HG03025 (cell line): ENCODE results near the gene CRTC1.
"Not testable (repeated sequence)": the region's sequence is repeated elsewhere in the genome, so short reads cannot be mapped to it uniquely, and the experiment has no call there.

Experiments used
- ATAC-seq: cut with Tn5 transposase; IDR thresholded peaks from one replicate; pipeline ENCODE4 v1.9.1; 2021; ENCODE audit warnings: mild to moderate bottlenecking, moderate library complexity; ENCODE audit not compliant: unreplicated experiment, low FRiP score

Gene CRTC1

GRCh38 chr19:18719541-18719940 lies 36.1 kb downstream of the CRTC1 start:
- ATAC-seq: no peak

- ATAC-seq: no peak
Measured at GRCh38 chr19:18723871-18724377, 40.4 kb downstream of the CRTC1 start.

DNA sequence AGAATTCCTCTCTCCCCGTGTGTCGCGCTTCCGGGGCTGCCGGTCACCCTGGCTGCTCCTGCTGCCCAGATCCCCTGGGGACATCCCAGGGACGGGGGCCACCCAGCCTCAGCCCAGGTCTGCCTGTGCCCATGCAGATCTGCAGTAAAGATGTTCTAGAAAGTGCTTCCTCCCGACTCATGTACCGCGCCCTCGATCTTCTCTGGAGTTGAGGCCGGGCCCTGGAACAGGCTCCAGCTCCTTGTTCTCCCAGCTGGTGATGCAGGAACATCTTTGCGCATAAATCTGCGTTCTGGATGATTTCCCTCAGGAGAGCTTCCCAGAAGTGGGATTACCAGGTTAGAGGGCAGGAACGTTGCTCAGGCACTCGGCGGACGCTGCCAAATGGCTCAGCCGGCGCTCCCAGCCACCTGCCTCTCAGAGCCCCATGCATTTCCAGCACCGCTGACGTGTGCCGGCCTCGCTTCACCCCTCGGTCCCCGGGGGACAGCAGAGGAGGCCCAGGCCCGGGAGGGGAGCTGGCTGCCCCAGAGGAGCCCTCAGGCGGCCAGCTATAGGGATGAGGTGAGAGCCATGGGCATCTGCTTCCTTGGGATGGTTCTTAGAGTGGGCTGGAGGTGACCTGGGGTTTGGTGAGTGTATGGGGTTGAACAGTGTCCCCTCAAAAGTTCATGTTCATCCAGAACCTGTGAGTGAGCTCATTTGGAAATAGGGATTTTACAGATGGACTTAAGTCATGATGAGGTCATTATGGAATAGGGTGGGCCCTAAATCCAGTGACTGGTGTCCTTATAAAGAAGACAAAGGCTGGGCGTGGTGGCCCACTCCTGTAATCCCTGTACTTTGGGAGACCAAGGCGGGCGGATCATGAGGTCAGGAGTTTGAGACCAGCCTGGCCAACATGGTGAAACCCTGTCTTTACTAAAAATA lies 42.6 kb downstream of the CRTC1 start:
- no peak for ATAC-seq

- ATAC-seq: no peak
Measured at GRCh38 chr19:18726846-18727245, 43.4 kb downstream of the CRTC1 start.

DNA sequence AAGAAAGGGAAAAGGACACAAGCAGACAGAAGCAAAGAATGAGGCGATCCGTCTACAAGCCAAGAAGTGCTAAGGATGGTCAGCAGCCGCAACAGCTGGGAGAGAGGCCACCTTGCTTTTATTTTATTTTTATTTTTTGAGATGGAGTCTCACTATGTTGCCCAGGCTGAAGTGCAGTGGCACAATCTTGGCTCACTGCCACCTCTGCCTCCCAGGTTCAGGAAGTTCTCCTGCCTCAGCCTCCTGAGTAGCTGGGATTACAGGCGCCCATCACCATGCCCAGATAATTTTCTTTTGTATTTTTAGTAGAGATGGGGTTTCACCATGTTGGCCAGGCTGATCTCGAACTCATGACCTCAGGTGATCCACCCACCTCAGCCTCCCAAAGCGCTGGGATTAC lies 44.1 kb downstream of the CRTC1 start:
- not testable (repeated sequence) for ATAC-seq

DNA sequence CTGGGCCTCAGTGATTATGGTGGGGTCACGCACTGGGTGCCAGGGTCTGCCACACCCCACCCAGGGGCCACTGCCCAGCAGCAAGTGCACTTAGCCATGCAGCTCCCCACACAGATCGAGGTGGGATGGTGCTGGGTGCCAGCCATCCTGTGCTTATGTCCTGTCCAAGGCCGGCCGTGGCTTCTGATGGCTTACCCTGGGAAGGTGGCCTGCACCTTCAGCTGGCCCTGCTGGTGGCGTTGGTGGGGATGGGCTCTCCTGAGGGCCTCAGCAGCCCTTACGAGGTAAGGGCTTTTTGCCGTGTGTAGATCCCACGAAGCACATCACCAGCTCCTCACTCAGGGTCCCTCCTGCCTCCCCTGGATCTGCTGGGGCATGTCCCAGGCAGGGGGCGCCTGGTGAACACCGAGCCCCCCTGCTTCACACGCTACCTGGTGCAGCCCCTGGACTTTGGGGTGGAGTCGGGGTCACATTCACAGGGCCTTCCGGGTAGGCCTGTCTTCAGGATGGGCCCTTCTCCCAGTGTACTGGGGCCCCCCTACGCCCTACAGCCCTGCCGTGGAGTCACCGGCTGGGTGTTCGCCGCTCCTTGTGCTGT lies 46.6 kb downstream of the CRTC1 start:
- ATAC-seq: no peak

DNA sequence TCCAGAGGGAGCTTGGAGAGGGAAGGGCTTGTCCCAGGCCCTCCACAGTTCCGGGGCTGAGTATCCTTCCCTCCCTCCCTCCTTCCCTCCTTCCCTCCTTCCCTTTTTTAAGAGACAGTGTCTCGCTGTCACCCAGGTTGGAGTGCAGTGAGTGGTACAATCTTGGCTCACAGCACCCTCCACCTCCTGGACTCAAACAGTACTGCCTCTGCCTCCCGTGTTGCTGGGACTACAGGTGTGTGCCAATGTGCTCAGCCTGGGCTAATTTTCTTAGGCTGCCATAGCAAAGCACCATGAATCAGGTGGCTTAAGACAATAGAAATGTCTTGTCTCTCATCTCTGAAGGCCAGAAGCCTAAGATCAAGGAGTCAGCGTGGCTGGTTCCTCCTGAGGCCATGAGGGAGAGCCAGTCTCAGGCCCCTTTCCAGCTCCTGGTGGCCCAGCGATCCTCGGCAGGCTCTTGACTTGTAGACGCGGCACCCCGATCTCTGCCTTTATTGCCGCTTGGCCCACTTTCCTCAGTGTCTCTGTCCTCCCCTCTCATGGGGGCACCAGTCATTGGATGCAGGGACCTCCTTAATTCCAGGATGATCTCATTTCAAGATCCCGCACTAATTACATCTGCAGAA lies 47.5 kb downstream of the CRTC1 start:
- no peak for ATAC-seq

DNA sequence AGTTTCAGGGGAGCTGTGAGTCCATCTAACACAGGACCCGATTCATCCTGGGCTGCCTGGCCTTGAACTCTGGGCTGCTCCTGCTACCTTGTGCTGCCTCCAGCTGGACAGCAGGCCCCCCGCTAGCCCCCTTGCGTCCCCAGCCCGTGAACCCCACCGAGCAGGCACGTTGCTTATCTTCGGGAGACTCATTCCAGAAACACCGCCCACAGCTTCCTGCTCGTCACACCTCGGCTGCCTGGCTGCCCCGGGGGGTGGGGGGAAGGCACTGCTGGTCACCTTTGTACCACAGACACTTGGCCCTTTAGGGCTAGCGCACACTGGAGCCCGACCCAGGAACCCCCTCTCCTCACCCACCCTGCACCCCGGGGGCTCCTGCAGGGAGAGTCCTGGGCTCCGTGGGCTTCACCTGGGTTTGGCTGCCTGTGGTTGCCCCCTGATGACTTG lies 48.1 kb downstream of the CRTC1 start:
- ATAC-seq: no peak

GRCh38 chr19:18733196-18733647 lies 49.7 kb downstream of the CRTC1 start:
- no peak for ATAC-seq

GRCh38 chr19:18733762-18734332 lies 50.4 kb downstream of the CRTC1 start:
- ATAC-seq: not testable (repeated sequence)

GRCh38 chr19:18735324-18735723 lies 51.8 kb downstream of the CRTC1 start:
- ATAC-seq: no peak

GRCh38 chr19:18735752-18736151 lies 52.3 kb downstream of the CRTC1 start:
- no peak for ATAC-seq

DNA sequence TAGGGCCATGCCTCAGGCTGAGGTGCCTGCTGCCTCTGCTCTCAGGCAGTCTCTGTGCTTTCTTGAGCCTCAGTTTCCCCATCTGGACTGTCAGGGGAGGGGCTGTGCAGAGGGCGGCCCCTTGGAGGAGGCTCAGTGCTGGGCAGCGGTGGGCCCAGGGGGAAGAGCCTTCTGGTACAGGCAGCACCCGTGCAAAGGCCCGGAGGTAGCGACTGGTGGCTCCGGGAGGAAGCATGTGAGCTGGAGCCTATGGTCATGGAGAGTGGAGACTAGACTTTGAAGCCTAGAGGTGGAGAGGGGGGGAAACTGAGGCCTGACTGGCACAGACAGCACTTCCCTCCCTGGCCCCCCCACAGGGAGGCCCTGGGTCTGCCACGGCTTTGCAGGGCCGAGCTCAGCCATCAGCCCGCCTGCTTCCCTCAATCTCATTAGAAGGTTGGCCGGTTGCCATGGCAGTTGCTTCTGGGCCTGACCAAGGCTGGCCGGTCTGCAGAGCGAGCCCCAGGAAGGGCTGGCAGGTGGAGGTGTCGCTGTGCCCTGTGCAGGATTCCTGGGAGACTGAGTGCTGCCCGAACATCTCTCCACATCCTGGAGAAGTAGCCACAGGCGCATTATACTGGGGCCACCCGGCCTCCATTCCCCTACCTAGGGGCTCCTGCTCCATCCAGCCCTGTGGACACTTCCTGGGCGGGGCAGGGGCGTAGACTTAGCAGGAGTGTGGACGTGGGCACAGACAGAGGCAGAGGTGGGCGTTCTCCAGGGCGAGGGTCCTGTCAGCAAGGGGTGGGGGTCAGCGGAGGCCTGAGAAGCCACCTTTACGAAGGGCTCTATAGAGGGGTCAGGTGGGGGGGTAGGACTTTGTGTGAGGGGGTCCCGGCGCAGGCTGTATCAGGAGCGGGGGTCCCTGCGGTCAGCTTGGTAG lies 53.2 kb downstream of the CRTC1 start:
- ATAC-seq: no peak

- ATAC-seq: no peak
Measured at GRCh38 chr19:18737337-18737953, 54.0 kb downstream of the CRTC1 start.

DNA sequence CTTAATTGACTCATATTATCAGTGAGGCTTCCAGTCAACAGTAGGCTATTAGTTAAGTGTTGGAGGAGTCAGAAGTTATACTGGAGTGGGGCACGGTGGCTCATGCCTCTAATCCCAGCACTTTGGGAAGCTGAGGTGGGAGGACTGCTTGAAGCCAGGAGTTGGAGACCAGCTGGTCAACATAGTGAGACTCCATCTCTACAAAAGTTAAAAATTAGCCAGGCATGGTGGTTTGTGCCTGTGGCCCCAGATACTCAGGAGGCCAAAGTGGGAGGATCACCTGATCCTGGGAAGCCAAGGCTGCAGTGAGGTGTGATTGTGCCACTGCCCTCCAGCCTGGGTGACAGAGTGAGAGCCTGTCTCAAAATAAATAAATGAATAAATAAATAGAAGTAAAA lies 54.5 kb downstream of the CRTC1 start:
- no peak for ATAC-seq

DNA sequence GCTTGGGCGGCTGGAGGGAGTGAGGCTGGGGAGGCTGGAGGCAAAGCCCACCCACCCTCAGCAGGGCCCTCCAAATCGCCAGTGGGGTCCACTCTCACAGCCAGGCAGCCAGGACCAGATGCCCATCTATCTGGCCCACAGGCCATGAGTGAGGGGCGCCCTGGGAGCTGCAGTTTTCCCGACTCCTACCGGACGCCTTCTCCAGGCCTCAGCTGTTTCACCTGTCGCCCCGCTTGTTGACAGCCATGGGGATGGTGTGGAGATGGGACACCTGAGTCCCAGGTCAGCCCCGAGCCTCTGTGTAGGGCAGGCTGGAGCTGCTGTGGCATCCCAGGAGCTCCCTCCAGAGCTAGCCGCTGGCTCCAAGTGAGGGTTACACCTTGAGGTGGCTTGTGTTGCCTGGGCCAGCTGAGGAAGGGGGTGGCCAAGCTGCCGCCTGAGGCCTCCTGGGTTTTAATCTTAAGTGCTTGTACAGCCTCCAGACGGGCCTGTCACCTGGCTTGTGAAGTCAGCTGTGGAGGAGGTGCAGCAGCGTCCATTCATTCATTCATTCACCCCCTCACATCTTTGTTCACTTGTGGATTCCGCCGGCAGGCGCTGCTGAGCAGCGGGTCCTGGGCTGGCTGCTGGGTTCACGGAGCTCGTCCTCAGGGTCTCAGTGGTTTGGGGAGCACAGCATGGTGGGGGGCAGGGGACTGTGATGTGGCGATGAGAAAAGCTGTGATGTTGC lies 55.6 kb downstream of the CRTC1 start:
- no peak for ATAC-seq

DNA sequence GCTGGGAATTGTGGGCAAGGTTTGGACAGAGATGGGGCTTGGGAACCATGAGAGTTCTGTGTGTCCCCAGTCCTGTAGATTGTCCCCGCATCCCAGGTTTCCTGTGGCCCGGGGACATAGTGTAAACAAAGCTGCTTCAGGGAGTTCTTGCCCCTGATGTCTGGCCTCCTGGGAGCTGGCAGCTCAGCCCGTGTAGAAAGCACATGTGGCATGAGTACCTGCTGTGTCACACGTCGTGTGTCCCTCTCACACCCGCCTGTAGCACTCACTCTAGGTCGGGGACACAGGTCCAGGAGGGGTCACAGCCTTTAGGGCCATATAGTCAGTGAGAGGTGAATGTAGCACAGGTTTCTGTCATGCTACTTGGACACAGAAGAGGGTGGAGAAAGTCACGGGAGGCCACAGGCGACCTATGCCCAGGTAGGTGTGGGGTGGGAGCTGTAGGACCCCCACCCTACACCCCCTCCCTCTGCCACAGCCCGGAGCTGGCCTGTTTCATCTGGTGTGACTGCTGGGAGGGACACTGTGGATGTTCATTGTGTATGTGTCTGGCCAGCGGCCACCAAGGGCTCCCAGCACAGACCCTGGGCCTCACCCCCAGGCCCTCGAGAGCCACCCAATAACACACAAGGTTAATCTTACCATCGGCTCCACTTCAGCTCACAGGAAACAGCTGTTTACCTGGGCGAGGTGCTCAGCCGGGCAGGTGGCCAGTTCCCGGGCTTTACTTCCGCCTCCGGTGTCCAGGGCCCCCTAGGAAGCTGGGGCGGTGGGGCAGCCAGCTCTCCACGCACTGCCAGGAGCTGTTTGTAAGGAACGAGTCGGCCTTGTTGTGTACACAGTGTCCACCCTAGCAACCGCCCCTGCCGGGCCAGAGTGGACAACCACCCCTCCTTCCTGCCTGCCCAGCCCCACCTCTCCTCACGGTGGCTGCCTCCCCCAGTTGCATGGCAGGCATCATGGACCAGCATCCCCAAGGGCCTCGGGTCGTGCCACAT lies 57.9 kb downstream of the CRTC1 start:
- no peak for ATAC-seq
